Measurements from ENCODE around the gene SLC16A10.
"Not testable (repeated sequence)": the region's sequence is repeated elsewhere in the genome, so short reads cannot be mapped to it uniquely, and the experiment has no call there.

SLC16A10 gene

GRCh38 chr6:111087871-111088667, 766 bp downstream of the SLC16A10 start:
- peak; percentile 80 for DNase-seq

- DNase-seq = no peak
Observed at GRCh38 chr6:111088668-111089003, 1.3 kb downstream of the SLC16A10 start.

GRCh38 chr6:111090766-111091165, 3.5 kb downstream of the SLC16A10 start:
- DNase-seq = no peak

- DNase-seq = no peak
Observed at GRCh38 chr6:111091987-111092386, 4.7 kb downstream of the SLC16A10 start.

- DNase-seq = not testable (repeated sequence)
Observed at GRCh38 chr6:111095488-111095887, 8.2 kb downstream of the SLC16A10 start.

GRCh38 chr6:111096246-111096645, 8.9 kb downstream of the SLC16A10 start:
- DNase-seq = no peak

GRCh38 chr6:111098597-111098996, 11.3 kb downstream of the SLC16A10 start:
- DNase-seq = no peak

GRCh38 chr6:111101987-111102386, 14.7 kb downstream of the SLC16A10 start:
- no peak for DNase-seq

- DNase-seq = no peak
Observed at GRCh38 chr6:111105578-111105977, 18.3 kb downstream of the SLC16A10 start.

GRCh38 chr6:111107589-111107988, 20.3 kb downstream of the SLC16A10 start:
- no peak for DNase-seq

- no peak for DNase-seq
Observed at GRCh38 chr6:111110036-111110435, 22.7 kb downstream of the SLC16A10 start.

- no peak for DNase-seq
Observed at GRCh38 chr6:111113336-111114086, 26.2 kb downstream of the SLC16A10 start.

GRCh38 chr6:111114087-111114443, 26.8 kb downstream of the SLC16A10 start:
- no peak for DNase-seq

- DNase-seq = no peak
Observed at GRCh38 chr6:111114482-111114881, 27.2 kb downstream of the SLC16A10 start.

GRCh38 chr6:111118826-111119225, 31.5 kb downstream of the SLC16A10 start:
- DNase-seq = no peak

- DNase-seq = no peak
Observed at GRCh38 chr6:111119571-111120329, 32.4 kb downstream of the SLC16A10 start.

GRCh38 chr6:111121789-111122350, 34.6 kb downstream of the SLC16A10 start:
- no peak for DNase-seq

- DNase-seq = no peak
Observed at GRCh38 chr6:111122458-111123286, 35.4 kb downstream of the SLC16A10 start.

GRCh38 chr6:111124406-111124805, 37.1 kb downstream of the SLC16A10 start:
- no peak for DNase-seq

GRCh38 chr6:111129013-111129412, 41.7 kb downstream of the SLC16A10 start:
- DNase-seq = no peak

GRCh38 chr6:111131018-111131417, 43.7 kb downstream of the SLC16A10 start:
- not testable (repeated sequence) for DNase-seq

GRCh38 chr6:111132669-111133068, 45.4 kb downstream of the SLC16A10 start:
- DNase-seq = not testable (repeated sequence)
